ENCODE measurements around the gene EXOSC5. TPM values are rescaled to one million over a fixed set of nuclear protein-coding genes. Genes with fewer than 3 reads are reported as not detected.

Gene EXOSC5
- total and polyA plus RNA-seq, 9 of the 15 experiments (the other 6 are each of a cell fraction or from before 2014, with no cell fraction given), result 10.9 to 75.5 (median 37.8) TPM

GRCh38 chr19:41426952-41427646 lies 29.9 kb upstream of the EXOSC5 start, which contains the start of gene B3GNT8 (continued):
- TF ChIP-seq ERF (CRISPR knock-in tag; IDR thresholded peaks at IDR 0.05), result 0 out of 2 replicates have a peak, but pooled peaks have one; percentile 44
- TF ChIP-seq CHD4 (IDR thresholded peaks at IDR 0.05; ENCODE audit: insufficient read depth, insufficient replicate concordance, low read depth, low read length, poor library complexity, severe bottlenecking), result no peak
- TF ChIP-seq, protein P1, sequence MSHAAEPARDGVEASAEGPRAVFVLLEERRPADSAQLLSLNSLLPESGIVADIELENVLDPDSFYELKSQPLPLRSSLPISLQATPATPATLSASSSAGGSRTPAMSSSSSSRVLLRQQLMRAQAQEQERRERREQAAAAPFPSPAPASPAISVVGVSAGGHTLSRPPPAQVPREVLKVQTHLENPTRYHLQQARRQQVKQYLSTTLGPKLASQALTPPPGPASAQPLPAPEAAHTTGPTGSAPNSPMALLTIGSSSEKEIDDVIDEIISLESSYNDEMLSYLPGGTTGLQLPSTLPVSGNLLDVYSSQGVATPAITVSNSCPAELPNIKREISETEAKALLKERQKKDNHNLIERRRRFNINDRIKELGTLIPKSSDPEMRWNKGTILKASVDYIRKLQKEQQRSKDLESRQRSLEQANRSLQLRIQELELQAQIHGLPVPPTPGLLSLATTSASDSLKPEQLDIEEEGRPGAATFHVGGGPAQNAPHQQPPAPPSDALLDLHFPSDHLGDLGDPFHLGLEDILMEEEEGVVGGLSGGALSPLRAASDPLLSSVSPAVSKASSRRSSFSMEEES (CRISPR knock-in tag; IDR thresholded peaks at IDR 0.05), result no peak
- TF ChIP-seq CHD2 (IDR thresholded peaks at IDR 0.05; ENCODE audit: low read depth, low read length), result no peak
- no peak for TF ChIP-seq YBX1 (IDR thresholded peaks at IDR 0.05)
- TF ChIP-seq SMAD4 (CRISPR knock-in tag; conservative IDR thresholded peaks at IDR 0.05), result peak; percentile 29; the same call in 1 of the 2 replicates
- no peak for TF ChIP-seq ZNF124 (CRISPR knock-in tag; IDR thresholded peaks at IDR 0.05)
- peak; percentile 51 for TF ChIP-seq POLR2A (conservative IDR thresholded peaks at IDR 0.05)
- no peak for TF ChIP-seq RBM39 (optimal IDR thresholded peaks at IDR 0.05; ENCODE audit: low read depth, low read length)
- no peak for TF ChIP-seq ZNF444 (CRISPR knock-in tag; IDR thresholded peaks at IDR 0.05)
- TF ChIP-seq ATF4 (CRISPR knock-in tag; IDR thresholded peaks at IDR 0.05), result 0 out of 2 replicates have a peak, but pooled peaks have one; percentile 35
- no peak for TF ChIP-seq CGGBP1 (CRISPR knock-in tag; IDR thresholded peaks at IDR 0.05)
- no peak for TF ChIP-seq HDGF (IDR thresholded peaks at IDR 0.05)
- TF ChIP-seq NRF1 (conservative IDR thresholded peaks at IDR 0.05 in 1 of 2, IDR thresholded peaks at IDR 0.05 in 1 of 2), result no peak
- no peak for TF ChIP-seq USF2 (CRISPR knock-in tag; IDR thresholded peaks at IDR 0.05)
- no peak for TF ChIP-seq ZNF507 (tag; conservative IDR thresholded peaks at IDR 0.05)
- no peak; the same call in 1 of the 2 replicates for TF ChIP-seq POLR2H (tag; IDR thresholded peaks at IDR 0.05; ENCODE audit: low read depth)
- TF ChIP-seq MCM2 (IDR thresholded peaks at IDR 0.05; ENCODE audit: low read depth), result no peak
- no peak for TF ChIP-seq U2AF2 (optimal IDR thresholded peaks at IDR 0.05; ENCODE audit: low read depth, low read length)
- no peak for TF ChIP-seq MYBL2 (IDR thresholded peaks at IDR 0.05; ENCODE audit: low read depth)
- TF ChIP-seq MYBL2 (CRISPR knock-in tag; IDR thresholded peaks at IDR 0.05; ENCODE audit: borderline replicate concordance), result no peak
- TF ChIP-seq CEBPG (CRISPR knock-in tag; IDR thresholded peaks at IDR 0.05), result no peak
- no peak for TF ChIP-seq CEBPG (tag; conservative IDR thresholded peaks at IDR 0.05 in 1 of 2, IDR thresholded peaks at IDR 0.05 in 1 of 2)
- TF ChIP-seq SRF (CRISPR knock-in tag; IDR thresholded peaks at IDR 0.05), result no peak
- TF ChIP-seq SREBF1 (IDR thresholded peaks at IDR 0.05; ENCODE audit: borderline replicate concordance, low read depth, low read length), result no peak
- no peak for TF ChIP-seq ILK (tag; IDR thresholded peaks at IDR 0.05; ENCODE audit: borderline replicate concordance, low read depth)
